ENCODE data around the gene ALDH1L2. TPM values are rescaled to one million over a fixed set of nuclear protein-coding genes. Genes with fewer than 3 reads are reported as not detected.
A peak's percentile ranks its signal among the peaks of the same experiment; 100 is the strongest.

The ALDH1L2 gene
- total RNA-seq, 1 experiment from 2014 or later, result 26.1 TPM

DNA sequence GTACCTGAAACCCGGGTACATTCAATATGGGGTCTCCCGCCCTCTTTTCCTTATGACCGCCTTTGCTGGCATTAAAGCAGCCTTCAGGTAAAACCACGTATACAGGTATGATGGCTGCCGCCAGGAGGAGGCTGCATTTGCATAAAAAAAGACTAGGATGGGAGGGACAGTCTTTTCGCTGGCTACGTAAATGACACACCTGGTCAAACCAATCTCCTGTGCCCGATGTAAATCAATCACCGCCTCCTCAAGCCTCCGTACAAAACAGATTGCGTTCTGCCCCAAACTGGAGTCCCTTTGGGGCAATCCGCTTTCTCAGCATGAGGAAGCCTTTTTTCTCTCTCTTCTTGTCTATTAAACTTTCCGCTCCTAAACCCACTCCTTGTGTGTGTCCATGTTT lies 8.1 kb upstream of the ALDH1L2 start:
- BruUV-seq (replicated peaks), result no TSS peak
- peaks cover 10% of the 10 kb centered on the region for H3K36me3 Mint-ChIP-seq (ENCODE audit: insufficient read depth, unreplicated experiment)
- ChIA-PET POLR2A (interaction anchor here (1.0 kb wide), 1 partner anchor 15 kb away, joined by 3 read pairs; the partner anchor contains the start of gene WASHC4), CTCF (no interaction called here)
- H3K27me3 Mint-ChIP-seq (ENCODE audit: insufficient read depth, unreplicated experiment), result no peaks in the 10 kb centered on the region
- Histone ChIP-seq H3K4me1 (no peaks in the 10 kb centered on the region; the same call in 1 of the 2 replicates), H3K9me3 (peaks cover 13% of the 10 kb centered on the region; the same call in 1 of the 2 replicates), H3K4me3 (ENCODE audit: low read depth, low read length) (peak overlapping the region; percentile 40), H3K36me3 (ENCODE audit: control insufficient read depth, insufficient read depth, low read length) (no peaks in the 10 kb centered on the region), H3K27me3 (replicated peaks; ENCODE audit: control insufficient read depth, insufficient read depth, low read length) (no peaks in the 10 kb centered on the region)
- H3K4me1 Mint-ChIP-seq (ENCODE audit: low read depth, unreplicated experiment), result peaks cover 7% of the 10 kb centered on the region
- H3K4me3 Mint-ChIP-seq (ENCODE audit: unreplicated experiment), result peak overlapping the region; percentile 91
- DNase-seq, result peak; percentile 81 to 87
- H3K9me3 Mint-ChIP-seq (ENCODE audit: unreplicated experiment), result peaks cover 16% of the 10 kb centered on the region
- peak overlapping the region; percentile 84 for H3K27ac Mint-ChIP-seq (ENCODE audit: unreplicated experiment)
- intact Hi-C loops (cut with micrococcal nuclease; ENCODE audit: unreplicated experiment), result no loop called here
- TF ChIP-seq, protein P1, sequence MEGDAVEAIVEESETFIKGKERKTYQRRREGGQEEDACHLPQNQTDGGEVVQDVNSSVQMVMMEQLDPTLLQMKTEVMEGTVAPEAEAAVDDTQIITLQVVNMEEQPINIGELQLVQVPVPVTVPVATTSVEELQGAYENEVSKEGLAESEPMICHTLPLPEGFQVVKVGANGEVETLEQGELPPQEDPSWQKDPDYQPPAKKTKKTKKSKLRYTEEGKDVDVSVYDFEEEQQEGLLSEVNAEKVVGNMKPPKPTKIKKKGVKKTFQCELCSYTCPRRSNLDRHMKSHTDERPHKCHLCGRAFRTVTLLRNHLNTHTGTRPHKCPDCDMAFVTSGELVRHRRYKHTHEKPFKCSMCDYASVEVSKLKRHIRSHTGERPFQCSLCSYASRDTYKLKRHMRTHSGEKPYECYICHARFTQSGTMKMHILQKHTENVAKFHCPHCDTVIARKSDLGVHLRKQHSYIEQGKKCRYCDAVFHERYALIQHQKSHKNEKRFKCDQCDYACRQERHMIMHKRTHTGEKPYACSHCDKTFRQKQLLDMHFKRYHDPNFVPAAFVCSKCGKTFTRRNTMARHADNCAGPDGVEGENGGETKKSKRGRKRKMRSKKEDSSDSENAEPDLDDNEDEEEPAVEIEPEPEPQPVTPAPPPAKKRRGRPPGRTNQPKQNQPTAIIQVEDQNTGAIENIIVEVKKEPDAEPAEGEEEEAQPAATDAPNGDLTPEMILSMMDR (IDR thresholded peaks at IDR 0.05; ENCODE audit: insufficient read depth in 1 of 2, low read depth in 1 of 2, low read length in 1 of 2, severe bottlenecking in 1 of 2, unreplicated experiment in 1 of 2), result peak in 1 of 2 experiments; percentile 8

DNA sequence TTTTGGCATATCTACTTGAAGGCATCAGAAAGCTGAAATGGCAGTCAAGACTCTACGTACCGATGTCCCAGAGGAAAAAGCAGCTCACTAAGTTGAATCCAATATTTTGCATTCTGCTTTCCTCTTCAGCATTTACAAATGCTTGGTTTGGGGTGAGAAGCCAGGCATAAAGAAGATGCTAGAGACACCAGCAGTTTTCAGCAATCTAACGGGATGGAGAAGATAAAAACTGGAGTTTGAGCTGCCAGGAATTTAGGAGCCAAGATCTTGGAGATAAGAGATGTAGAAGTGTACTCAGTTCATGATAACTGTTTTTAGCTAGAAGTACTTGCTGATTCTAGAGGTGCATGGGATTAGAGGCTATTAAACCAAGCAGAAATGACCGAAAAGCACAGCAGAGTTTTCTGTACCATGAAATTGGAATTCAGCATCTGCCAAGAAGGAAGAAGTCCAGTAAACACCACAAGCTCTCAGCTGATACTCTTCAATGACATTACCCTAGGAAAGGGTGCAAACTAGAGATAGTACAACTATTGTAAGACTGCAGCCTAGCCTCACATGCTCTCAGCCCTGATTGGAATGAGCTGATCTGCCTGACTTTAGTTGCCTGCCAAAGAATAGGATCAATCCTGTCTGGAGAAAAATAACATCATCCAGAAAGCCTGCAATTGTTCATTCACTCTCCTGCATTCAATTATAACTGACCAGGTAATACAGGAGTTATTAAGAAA lies 7.4 kb upstream of the ALDH1L2 start:
- BruUV-seq (replicated peaks), result TSS peak; percentile 72
- Histone ChIP-seq H3K4me1 (no peaks in the 10 kb centered on the region; the same call in 1 of the 2 replicates), H3K4me3 (ENCODE audit: low read depth, low read length) (peak overlapping the region; percentile 40), H3K27me3 (replicated peaks; ENCODE audit: control insufficient read depth, insufficient read depth, low read length) (no peaks in the 10 kb centered on the region), H3K9me3 (peaks cover 13% of the 10 kb centered on the region; the same call in 1 of the 2 replicates), H3K36me3 (ENCODE audit: control insufficient read depth, insufficient read depth, low read length) (no peaks in the 10 kb centered on the region)
- intact Hi-C loops (cut with micrococcal nuclease; ENCODE audit: unreplicated experiment), result no loop called here
- POLR2A ChIA-PET, result no interaction called here
- Mint-ChIP-seq H3K36me3 (ENCODE audit: insufficient read depth, unreplicated experiment) (peaks cover 10% of the 10 kb centered on the region), H3K4me3 (ENCODE audit: unreplicated experiment) (peak overlapping the region; percentile 91), H3K27ac (ENCODE audit: unreplicated experiment) (peak overlapping the region; percentile 84), H3K9me3 (ENCODE audit: unreplicated experiment) (peaks cover 10% of the 10 kb centered on the region), H3K4me1 (ENCODE audit: low read depth, unreplicated experiment) (peaks cover 7% of the 10 kb centered on the region), H3K27me3 (ENCODE audit: insufficient read depth, unreplicated experiment) (no peaks in the 10 kb centered on the region)
- CTCF ChIA-PET, result interaction anchor here (0.7 kb wide), 1 partner anchor 424 kb away, joined by 7 read pairs; no protein-coding TSS in a partner anchor
- TF ChIP-seq, protein P1 (IDR thresholded peaks at IDR 0.05; ENCODE audit: insufficient read depth in 1 of 2, low read depth in 1 of 2, low read length in 1 of 2, severe bottlenecking in 1 of 2, unreplicated experiment in 1 of 2), result no peak
- DNase-seq, result no peak

DNA sequence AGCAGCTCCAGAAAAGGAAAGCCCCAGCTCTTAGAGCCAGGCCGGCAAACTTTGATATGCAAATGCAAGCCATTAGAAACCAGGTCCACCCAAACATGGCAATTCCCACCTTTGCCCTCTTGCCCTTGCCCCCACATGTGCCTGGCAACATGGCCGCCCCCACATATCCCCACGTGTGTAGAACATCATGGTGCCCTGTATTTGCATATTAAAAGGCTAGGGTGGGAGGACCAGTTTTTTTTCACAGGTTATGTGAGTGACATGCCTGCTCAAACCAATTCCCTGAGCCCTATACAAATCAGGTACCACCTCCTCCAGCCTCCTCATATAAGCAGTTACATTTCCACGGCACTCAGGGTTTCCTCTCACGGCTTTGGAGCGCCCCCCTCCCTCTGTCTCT lies 6.1 kb upstream of the ALDH1L2 start:
- TF ChIP-seq, protein P1 (IDR thresholded peaks at IDR 0.05; ENCODE audit: insufficient read depth in 1 of 2, low read depth in 1 of 2, low read length in 1 of 2, severe bottlenecking in 1 of 2, unreplicated experiment in 1 of 2), result no peak
- no peak overlapping the region for H3K27ac Mint-ChIP-seq (ENCODE audit: unreplicated experiment)
- H3K4me3 Mint-ChIP-seq (ENCODE audit: unreplicated experiment), result no peak overlapping the region
- H3K36me3 Mint-ChIP-seq (ENCODE audit: insufficient read depth, unreplicated experiment), result peaks cover 10% of the 10 kb centered on the region
- peaks cover 14% of the 10 kb centered on the region for H3K9me3 Mint-ChIP-seq (ENCODE audit: unreplicated experiment)
- H3K27me3 Mint-ChIP-seq (ENCODE audit: insufficient read depth, unreplicated experiment), result no peaks in the 10 kb centered on the region
- Histone ChIP-seq H3K4me3 (ENCODE audit: low read depth, low read length) (no peak overlapping the region), H3K4me1 (no peaks in the 10 kb centered on the region; the same call in 1 of the 2 replicates), H3K9me3 (peaks cover 8% of the 10 kb centered on the region; the same call in 1 of the 2 replicates), H3K36me3 (ENCODE audit: control insufficient read depth, insufficient read depth, low read length) (no peaks in the 10 kb centered on the region), H3K27me3 (replicated peaks; ENCODE audit: control insufficient read depth, insufficient read depth, low read length) (no peaks in the 10 kb centered on the region)
- intact Hi-C loops (cut with micrococcal nuclease; ENCODE audit: unreplicated experiment), result no loop called here
- POLR2A ChIA-PET, result no interaction called here
- BruUV-seq (replicated peaks), result no TSS peak
- no peak for DNase-seq
- CTCF ChIA-PET, result no interaction called here
- H3K4me1 Mint-ChIP-seq (ENCODE audit: low read depth, unreplicated experiment), result peaks cover 7% of the 10 kb centered on the region

All from Caco-2 (cell line).